GM12872 (cell line): ENCODE data around the gene GRIK1.

Experiments
- CTCF ChIP-seq: IDR thresholded peaks from 3 replicates; pipeline ENCODE4 v1.5.1; 2011; ENCODE audit warnings: low read depth, mild to moderate bottlenecking, low read length, moderate library complexity; ENCODE audit not compliant: insufficient read depth

GRIK1 gene

GRCh38 chr21:29626801-29627470 is 312.9 kb downstream of the GRIK1 start:
- TF ChIP-seq CTCF = no peak

DNA sequence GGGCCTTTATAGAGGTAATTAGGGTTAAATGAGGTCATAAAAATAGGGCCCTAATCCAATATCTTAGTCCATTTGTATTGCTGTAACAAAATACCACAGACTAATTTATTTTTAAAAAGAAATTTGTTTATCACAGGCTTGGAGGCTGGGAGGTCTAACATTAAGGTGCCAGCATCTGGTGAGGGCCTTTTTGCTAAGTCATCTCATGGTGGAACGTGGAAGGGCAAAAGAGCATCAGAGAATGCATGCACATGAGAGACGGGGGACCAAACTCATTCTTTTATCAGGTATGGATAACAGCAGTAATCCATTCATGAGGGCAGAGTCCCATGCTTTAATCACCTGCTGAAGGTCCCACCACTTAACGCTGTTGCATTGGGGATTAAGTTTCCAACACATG is 313.8 kb downstream of the GRIK1 start:
- TF ChIP-seq CTCF = no peak

- no peak for TF ChIP-seq CTCF
Observed at GRCh38 chr21:29624776-29625175, 315.0 kb downstream of the GRIK1 start.

- TF ChIP-seq CTCF = no peak
Observed at GRCh38 chr21:29621525-29621924, 318.3 kb downstream of the GRIK1 start.

DNA sequence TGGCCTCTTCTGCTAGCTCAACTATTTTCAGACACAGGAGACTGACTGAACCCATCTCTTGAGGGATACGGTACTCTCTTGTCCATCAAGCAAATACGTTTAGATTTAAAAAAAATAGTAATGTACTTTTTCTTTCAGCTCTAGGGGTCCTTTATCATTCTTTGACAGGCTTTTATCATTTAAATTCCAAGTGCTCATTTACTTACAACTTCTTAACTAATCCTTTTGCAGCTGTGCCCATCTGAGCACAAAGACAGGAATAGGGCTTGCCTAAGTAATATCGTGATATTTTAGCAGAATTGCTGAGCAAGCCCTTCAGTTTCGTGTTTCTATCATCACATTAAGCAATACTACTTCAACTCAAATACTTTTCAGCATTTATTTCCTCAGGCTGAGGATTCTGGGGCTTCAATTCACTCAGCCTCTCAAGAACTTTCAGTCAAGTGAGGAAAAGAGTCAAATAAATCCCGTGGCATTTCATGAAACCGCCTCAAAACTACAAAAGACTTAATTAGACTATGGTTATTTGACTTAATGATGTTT is 323.5 kb downstream of the GRIK1 start:
- TF ChIP-seq CTCF = no peak

GRCh38 chr21:29613877-29614276 is 325.9 kb downstream of the GRIK1 start:
- TF ChIP-seq CTCF = no peak

DNA sequence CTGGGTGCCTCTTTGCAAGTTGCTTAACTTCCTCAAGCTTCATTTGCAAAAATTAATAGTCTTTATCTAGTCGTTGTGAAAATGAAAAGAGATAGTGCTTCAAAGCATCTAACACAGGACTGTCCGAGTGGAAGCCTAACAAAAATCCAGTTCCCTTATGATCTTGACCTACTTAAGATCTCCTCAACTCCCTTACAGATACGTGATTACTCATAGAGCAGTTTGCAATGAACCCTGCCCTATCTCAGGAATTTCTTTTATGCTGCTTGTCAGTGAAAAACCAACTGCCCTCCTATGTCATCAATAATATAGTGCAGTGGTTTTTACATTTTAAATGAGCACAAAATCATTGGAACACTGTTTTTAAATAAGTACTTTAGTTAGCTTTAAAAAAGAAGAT is 326.8 kb downstream of the GRIK1 start:
- TF ChIP-seq CTCF = no peak
